Fibroblast of lung (primary cell): ENCODE results near the gene SREBF1.
A peak's percentile ranks its signal among the peaks of the same experiment; 100 is the strongest.

Experiments used
- CTCF ChIP-seq, 2 donors: IDR thresholded peaks in 1 of 2; conservative IDR thresholded peaks in 1 of 2; 1 replicate in 1 of 2; 2 replicates in 1 of 2; pipeline ENCODE4 v1.5.1; 2011 to 2012; ENCODE audit warnings: low read length in 2 of 2, control low read depth in 1 of 2, inconsistent platforms in 1 of 2, low read depth in 1 of 2, mild to moderate bottlenecking in 1 of 2
- EZH2 ChIP-seq: IDR thresholded peaks from 2 replicates; pipeline ENCODE4 v1.5.1; 2012; ENCODE audit warnings: low read length, control low read depth, mild to moderate bottlenecking; ENCODE audit errors: missing control alignments

GRCh38 chr17:17812211-17813054 lies 24.4 kb downstream of the SREBF1 start:
- TF ChIP-seq CTCF (conservative IDR thresholded peaks at IDR 0.05 in 1 of 2, IDR thresholded peaks at IDR 0.05 in 1 of 2; ENCODE audit: low read depth in 1 of 2, low read length in 2 of 2) (peak; percentile 87 to 94), EZH2 (no peak)
